Measurements from ENCODE around the gene PTPRK.
A peak's percentile ranks its signal among the peaks of the same experiment; 100 is the strongest.

PTPRK gene

DNA sequence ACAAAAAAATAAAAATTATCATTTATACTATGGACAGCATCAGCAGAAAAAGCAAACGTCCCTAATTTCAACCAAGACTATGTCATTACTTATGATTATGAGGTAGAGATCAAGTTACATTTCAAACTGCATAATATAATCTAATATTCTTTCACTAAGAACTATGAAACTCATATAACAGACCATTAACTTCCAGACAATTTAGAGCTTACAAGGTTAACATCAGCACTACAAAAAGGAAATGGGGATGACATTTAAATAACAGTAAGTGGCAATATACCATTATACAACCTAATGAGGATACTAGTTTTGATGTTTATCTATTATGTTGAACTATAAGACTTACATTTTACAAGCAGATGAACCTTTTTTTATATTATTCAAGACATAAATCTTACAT is 358.6 kb downstream of the PTPRK start:
- TF ChIP-seq ZC3H10 (CRISPR knock-in tag; IDR thresholded peaks at IDR 0.05): peak; percentile 65; the same call in 1 of the 2 replicates
- peak; percentile 73; the same call in 1 of the 2 replicates for TF ChIP-seq TOX (CRISPR knock-in tag; IDR thresholded peaks at IDR 0.05; ENCODE audit: borderline replicate concordance)
- TF ChIP-seq CSDC2 (CRISPR knock-in tag; IDR thresholded peaks at IDR 0.05): no peak
- ATAC-seq: peak; percentile 92

DNA sequence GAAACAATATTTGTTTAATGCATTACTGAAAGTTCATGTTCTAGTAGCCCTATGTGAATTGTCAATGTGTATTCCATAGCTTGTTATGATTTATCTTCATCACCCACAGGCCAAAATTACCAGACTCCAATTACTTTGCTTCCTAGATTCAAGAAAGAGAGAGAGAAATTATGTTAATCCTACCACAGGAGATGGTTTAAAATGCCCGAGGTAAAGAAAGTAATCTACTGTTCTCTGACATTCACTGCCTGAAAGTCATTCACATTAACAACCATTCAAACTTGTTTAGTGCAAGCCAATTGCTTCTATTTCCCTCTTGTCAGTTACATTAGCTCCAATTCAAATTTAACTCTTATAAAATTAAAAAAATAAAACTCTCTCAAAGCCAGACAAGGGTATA is 359.1 kb downstream of the PTPRK start:
- TF ChIP-seq, protein P1, sequence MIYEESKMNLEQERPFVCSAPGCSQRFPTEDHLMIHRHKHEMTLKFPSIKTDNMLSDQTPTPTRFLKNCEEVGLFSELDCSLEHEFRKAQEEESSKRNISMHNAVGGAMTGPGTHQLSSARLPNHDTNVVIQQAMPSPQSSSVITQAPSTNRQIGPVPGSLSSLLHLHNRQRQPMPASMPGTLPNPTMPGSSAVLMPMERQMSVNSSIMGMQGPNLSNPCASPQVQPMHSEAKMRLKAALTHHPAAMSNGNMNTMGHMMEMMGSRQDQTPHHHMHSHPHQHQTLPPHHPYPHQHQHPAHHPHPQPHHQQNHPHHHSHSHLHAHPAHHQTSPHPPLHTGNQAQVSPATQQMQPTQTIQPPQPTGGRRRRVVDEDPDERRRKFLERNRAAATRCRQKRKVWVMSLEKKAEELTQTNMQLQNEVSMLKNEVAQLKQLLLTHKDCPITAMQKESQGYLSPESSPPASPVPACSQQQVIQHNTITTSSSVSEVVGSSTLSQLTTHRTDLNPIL (CRISPR knock-in tag; IDR thresholded peaks at IDR 0.05; ENCODE audit: low read depth): no peak
- no peak for TF ChIP-seq GLIS3 (CRISPR knock-in tag; IDR thresholded peaks at IDR 0.05)
- no peak for TF ChIP-seq ZFP30 (CRISPR knock-in tag; IDR thresholded peaks at IDR 0.05)
- no peak for TF ChIP-seq PPARA (CRISPR knock-in tag; IDR thresholded peaks at IDR 0.05; ENCODE audit: borderline replicate concordance)
- no peak for TF ChIP-seq SNAI2 (CRISPR knock-in tag; IDR thresholded peaks at IDR 0.05)
- TF ChIP-seq ZNF70 (CRISPR knock-in tag; IDR thresholded peaks at IDR 0.05): no peak
- no peak for TF ChIP-seq ZC3H10 (CRISPR knock-in tag; IDR thresholded peaks at IDR 0.05)
- TF ChIP-seq, protein P2, sequence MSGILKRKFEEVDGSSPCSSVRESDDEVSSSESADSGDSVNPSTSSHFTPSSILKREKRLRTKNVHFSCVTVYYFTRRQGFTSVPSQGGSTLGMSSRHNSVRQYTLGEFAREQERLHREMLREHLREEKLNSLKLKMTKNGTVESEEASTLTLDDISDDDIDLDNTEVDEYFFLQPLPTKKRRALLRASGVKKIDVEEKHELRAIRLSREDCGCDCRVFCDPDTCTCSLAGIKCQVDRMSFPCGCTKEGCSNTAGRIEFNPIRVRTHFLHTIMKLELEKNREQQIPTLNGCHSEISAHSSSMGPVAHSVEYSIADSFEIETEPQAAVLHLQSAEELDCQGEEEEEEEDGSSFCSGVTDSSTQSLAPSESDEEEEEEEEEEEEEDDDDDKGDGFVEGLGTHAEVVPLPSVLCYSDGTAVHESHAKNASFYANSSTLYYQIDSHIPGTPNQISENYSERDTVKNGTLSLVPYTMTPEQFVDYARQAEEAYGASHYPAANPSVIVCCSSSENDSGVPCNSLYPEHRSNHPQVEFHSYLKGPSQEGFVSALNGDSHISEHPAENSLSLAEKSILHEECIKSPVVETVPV (CRISPR knock-in tag; IDR thresholded peaks at IDR 0.05): no peak
- no peak for TF ChIP-seq ZFP3 (CRISPR knock-in tag; IDR thresholded peaks at IDR 0.05)
- TF ChIP-seq, protein P3, sequence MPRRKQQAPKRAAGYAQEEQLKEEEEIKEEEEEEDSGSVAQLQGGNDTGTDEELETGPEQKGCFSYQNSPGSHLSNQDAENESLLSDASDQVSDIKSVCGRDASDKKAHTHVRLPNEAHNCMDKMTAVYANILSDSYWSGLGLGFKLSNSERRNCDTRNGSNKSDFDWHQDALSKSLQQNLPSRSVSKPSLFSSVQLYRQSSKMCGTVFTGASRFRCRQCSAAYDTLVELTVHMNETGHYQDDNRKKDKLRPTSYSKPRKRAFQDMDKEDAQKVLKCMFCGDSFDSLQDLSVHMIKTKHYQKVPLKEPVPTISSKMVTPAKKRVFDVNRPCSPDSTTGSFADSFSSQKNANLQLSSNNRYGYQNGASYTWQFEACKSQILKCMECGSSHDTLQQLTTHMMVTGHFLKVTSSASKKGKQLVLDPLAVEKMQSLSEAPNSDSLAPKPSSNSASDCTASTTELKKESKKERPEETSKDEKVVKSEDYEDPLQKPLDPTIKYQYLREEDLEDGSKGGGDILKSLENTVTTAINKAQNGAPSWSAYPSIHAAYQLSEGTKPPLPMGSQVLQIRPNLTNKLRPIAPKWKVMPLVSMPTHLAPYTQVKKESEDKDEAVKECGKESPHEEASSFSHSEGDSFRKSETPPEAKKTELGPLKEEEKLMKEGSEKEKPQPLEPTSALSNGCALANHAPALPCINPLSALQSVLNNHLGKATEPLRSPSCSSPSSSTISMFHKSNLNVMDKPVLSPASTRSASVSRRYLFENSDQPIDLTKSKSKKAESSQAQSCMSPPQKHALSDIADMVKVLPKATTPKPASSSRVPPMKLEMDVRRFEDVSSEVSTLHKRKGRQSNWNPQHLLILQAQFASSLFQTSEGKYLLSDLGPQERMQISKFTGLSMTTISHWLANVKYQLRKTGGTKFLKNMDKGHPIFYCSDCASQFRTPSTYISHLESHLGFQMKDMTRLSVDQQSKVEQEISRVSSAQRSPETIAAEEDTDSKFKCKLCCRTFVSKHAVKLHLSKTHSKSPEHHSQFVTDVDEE (CRISPR knock-in tag; IDR thresholded peaks at IDR 0.05): no peak
- no peak for TF ChIP-seq TOX (CRISPR knock-in tag; IDR thresholded peaks at IDR 0.05; ENCODE audit: borderline replicate concordance)
- TF ChIP-seq, protein P4, sequence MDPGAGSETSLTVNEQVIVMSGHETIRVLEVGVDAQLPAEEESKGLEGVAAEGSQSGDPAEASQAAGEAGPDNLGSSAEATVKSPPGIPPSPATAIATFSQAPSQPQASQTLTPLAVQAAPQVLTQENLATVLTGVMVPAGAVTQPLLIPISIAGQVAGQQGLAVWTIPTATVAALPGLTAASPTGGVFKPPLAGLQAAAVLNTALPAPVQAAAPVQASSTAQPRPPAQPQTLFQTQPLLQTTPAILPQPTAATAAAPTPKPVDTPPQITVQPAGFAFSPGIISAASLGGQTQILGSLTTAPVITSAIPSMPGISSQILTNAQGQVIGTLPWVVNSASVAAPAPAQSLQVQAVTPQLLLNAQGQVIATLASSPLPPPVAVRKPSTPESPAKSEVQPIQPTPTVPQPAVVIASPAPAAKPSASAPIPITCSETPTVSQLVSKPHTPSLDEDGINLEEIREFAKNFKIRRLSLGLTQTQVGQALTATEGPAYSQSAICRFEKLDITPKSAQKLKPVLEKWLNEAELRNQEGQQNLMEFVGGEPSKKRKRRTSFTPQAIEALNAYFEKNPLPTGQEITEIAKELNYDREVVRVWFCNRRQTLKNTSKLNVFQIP (CRISPR knock-in tag; IDR thresholded peaks at IDR 0.05; ENCODE audit: borderline replicate concordance, low read depth): no peak
- TF ChIP-seq TCF4 (CRISPR knock-in tag; IDR thresholded peaks at IDR 0.05; ENCODE audit: borderline replicate concordance): no peak
- no peak for TF ChIP-seq OSR1 (CRISPR knock-in tag; IDR thresholded peaks at IDR 0.05)
- TF ChIP-seq ARNTL (CRISPR knock-in tag; IDR thresholded peaks at IDR 0.05; ENCODE audit: borderline replicate concordance, low read depth): no peak
- no peak for TF ChIP-seq BACH2 (CRISPR knock-in tag; IDR thresholded peaks at IDR 0.05; ENCODE audit: borderline replicate concordance)
- no peak for TF ChIP-seq RARB (CRISPR knock-in tag; IDR thresholded peaks at IDR 0.05)
- no peak for TF ChIP-seq ZNF565 (CRISPR knock-in tag; conservative IDR thresholded peaks at IDR 0.05; ENCODE audit: low read depth)
- TF ChIP-seq ISL1 (CRISPR knock-in tag; IDR thresholded peaks at IDR 0.05): no peak
- ATAC-seq: no peak; the same call in 2 of the 3 replicates

DNA sequence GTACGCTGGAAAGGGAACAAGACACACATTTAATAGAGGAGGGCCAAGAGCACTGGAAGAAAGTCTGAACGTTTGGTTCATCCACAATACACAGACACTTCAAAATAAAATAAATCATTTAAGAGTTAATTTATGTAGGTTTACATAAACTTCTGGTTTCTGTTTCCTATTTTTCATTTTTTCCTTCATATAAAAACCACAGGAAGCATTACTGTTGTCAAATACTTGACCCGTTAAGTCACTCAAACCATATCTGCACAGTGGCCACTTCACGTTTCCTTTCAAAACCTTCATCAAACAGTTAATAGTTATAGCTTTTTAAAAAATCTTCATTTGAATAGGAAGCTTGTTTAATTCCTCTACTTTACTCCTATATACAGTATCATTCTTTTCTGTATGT is 361.9 kb downstream of the PTPRK start:
- ATAC-seq: no peak
- TF ChIP-seq ARNTL (CRISPR knock-in tag; IDR thresholded peaks at IDR 0.05; ENCODE audit: borderline replicate concordance, low read depth): no peak
- no peak for TF ChIP-seq GLIS3 (CRISPR knock-in tag; IDR thresholded peaks at IDR 0.05)
- no peak for TF ChIP-seq ZNF70 (CRISPR knock-in tag; IDR thresholded peaks at IDR 0.05)
- no peak for TF ChIP-seq ESRRG (CRISPR knock-in tag; IDR thresholded peaks at IDR 0.05)
- TF ChIP-seq TCF4 (CRISPR knock-in tag; IDR thresholded peaks at IDR 0.05; ENCODE audit: borderline replicate concordance): no peak
- TF ChIP-seq ZC3H10 (CRISPR knock-in tag; IDR thresholded peaks at IDR 0.05): no peak
- TF ChIP-seq ISL1 (CRISPR knock-in tag; IDR thresholded peaks at IDR 0.05): no peak
- TF ChIP-seq, protein P3 (CRISPR knock-in tag; IDR thresholded peaks at IDR 0.05): no peak
- TF ChIP-seq, protein P2 (CRISPR knock-in tag; IDR thresholded peaks at IDR 0.05): no peak
- no peak for TF ChIP-seq BACH2 (CRISPR knock-in tag; IDR thresholded peaks at IDR 0.05; ENCODE audit: borderline replicate concordance)
- TF ChIP-seq, protein P1 (CRISPR knock-in tag; IDR thresholded peaks at IDR 0.05; ENCODE audit: low read depth): no peak
- TF ChIP-seq, protein P5, sequence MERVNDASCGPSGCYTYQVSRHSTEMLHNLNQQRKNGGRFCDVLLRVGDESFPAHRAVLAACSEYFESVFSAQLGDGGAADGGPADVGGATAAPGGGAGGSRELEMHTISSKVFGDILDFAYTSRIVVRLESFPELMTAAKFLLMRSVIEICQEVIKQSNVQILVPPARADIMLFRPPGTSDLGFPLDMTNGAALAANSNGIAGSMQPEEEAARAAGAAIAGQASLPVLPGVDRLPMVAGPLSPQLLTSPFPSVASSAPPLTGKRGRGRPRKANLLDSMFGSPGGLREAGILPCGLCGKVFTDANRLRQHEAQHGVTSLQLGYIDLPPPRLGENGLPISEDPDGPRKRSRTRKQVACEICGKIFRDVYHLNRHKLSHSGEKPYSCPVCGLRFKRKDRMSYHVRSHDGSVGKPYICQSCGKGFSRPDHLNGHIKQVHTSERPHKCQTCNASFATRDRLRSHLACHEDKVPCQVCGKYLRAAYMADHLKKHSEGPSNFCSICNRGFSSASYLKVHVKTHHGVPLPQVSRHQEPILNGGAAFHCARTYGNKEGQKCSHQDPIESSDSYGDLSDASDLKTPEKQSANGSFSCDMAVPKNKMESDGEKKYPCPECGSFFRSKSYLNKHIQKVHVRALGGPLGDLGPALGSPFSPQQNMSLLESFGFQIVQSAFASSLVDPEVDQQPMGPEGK (CRISPR knock-in tag; IDR thresholded peaks at IDR 0.05; ENCODE audit: borderline replicate concordance): no peak
- TF ChIP-seq RARB (CRISPR knock-in tag; IDR thresholded peaks at IDR 0.05): no peak
- no peak for TF ChIP-seq TOX (CRISPR knock-in tag; IDR thresholded peaks at IDR 0.05; ENCODE audit: borderline replicate concordance)

Measured in SK-N-SH treated with all-trans-retinoic acid at 6 μM for 48 hours (cell line).